GM19397 (cell line): Measurements from ENCODE around the gene CORO2B.
"Not testable (repeated sequence)": the region's sequence is repeated elsewhere in the genome, so short reads cannot be mapped to it uniquely, and the experiment has no call there.

Source experiments
- ATAC-seq: cut with Tn5 transposase; IDR thresholded peaks from one replicate; pipeline ENCODE4 v1.9.1; 2021; ENCODE audit warnings: mild to moderate bottlenecking, moderate library complexity; ENCODE audit not compliant: unreplicated experiment

Gene CORO2B

DNA sequence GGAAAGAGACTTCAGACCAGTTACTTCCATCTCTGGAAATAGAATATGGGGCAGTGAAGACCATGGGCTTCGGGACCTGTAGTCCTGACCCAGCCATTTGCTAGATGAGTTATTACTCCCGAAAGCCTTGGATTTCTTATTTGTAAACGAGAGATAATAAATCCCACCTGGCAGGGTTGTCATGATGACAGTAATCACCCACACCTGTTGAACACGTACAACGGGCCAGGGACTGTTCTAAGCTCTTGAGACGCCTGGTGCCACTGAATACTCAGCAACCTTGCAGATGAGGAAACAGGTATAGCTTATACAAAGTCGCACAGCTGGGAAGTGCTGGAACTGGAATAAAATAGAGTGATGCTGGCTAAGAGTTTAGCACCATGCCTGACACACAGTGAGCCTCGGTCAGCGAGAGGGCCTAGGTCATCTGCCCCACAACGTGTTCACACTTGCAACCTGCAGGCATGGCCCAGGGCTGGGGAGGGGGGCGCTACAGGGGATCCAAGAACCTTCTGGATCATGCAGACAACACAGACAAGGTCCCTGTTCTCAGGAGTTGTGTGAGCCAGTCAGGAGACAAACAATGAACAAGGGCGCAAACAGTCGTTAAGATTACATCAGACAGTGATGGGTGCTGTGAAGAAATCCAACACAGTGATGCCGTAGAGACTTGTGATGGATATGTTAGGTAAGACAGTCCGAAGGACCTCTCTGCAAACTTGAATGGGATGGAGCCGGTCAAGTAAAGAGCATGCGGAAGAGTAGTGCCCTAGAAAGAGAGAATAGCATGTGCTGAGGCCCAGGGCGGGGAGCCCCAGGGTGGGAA lies 89.2 kb downstream of the CORO2B start:
- ATAC-seq, result no peak

- ATAC-seq, result no peak
Observed at GRCh38 chr15:68668926-68669600, 90.3 kb downstream of the CORO2B start.

- ATAC-seq, result no peak
Observed at GRCh38 chr15:68672251-68672650, 93.5 kb downstream of the CORO2B start.

DNA sequence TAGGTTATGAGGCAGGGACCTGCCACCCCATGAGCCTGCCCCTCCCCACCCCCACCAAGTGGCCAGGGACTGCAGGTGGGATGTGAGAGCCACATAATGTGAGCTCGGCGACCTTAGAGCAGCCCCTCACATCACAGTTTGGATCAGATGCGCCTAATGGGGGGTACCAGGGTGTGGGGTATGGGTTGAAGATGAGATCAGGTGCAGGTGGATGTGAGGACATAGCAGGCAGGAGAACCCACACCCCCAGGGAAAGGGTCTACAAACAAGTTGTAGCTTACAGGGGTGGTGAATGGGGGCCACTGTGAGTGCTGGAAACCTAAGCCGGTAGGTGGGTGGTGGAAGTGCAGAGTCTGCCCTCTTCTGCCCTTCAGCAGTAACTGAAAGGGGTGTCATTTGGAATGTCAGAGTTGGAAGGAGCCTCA lies 94.0 kb downstream of the CORO2B start:
- no peak for ATAC-seq

DNA sequence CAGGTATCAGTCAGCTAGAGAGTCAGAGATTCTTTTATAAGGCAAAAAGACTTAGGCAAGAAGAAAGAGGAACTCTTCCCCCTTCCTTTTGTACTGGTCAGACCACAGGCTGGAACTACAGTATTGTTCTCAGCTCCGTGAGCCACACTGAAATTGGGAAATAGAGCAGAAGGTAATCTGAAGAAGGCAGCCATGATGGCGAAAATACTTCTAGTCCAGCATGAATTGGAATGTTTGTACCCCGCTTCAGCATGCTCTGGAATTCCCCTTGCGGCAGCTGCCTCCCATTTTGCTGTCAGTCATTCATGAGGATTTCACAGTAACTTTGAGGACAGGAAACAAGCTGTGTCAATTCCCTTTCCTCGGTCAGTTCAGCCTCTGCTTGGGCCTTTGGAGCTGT lies 96.2 kb downstream of the CORO2B start:
- ATAC-seq, result no peak

- no peak for ATAC-seq
Observed at GRCh38 chr15:68676011-68676605, 97.3 kb downstream of the CORO2B start.

DNA sequence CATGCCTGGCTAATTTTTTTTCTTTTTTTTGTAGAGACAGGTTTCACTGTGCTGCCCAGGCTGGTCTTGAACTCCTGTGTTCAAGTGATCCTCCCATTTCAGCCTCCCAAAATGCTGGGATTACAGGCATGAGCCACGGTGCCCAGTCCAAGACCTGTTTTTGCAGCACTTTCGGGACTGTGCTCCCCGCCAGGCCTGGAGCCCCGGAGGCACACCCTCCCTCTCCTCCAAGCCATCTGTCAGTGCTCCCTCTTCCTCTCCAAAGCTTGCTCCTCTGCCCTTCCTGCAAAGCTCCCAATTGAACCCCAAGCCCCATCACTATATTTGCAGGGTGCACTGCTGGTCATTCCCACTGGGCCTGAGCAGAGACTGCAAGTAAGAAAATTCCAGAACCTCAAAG lies 98.1 kb downstream of the CORO2B start:
- no peak for ATAC-seq

DNA sequence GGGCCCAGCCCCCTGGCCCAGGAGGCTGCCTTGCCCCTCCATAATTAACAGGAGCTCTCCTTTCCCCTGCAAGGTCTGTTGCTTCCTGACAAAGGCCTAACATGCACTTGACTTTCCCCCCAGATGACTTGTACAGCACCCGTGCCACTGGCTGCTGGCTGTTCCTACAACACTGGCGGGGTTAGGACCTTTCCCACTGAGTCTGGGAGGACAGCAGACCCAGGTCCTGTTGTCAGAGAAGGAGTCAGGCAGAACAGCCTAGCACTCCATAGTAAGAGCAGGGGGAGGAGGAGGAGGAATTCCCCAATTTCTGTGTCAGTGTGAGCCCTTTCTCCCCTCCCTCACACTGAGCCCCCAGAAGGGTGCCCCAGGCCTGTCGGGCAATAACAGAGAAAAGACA lies 99.2 kb downstream of the CORO2B start:
- no peak for ATAC-seq

- no peak for ATAC-seq
Observed at GRCh38 chr15:68678746-68679145, 100.0 kb downstream of the CORO2B start.

GRCh38 chr15:68679161-68679560 lies 100.4 kb downstream of the CORO2B start:
- ATAC-seq, result no peak

DNA sequence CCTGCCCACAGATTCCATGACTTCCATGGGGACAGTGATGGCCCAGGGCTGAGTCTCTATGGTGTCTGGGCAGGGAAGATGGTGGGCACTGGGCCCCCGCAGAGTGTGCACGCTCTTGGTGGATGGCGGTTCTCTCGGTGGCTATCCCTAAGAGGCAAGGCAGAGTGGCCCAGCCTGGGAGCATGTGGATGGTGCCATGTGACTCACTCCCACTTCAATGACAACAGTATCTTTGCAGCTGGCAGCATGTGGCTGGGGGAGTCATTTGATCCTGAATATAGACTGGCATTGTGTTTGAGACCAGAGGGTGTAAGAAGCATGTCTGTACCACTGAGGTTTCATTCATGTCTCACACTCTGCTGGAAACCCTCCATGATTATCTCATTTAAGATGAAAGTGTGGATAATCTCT lies 101.2 kb downstream of the CORO2B start:
- no peak for ATAC-seq

GRCh38 chr15:68680756-68681155 lies 102.0 kb downstream of the CORO2B start:
- ATAC-seq, result not testable (repeated sequence)

GRCh38 chr15:68681836-68682235 lies 103.0 kb downstream of the CORO2B start:
- no peak for ATAC-seq

DNA sequence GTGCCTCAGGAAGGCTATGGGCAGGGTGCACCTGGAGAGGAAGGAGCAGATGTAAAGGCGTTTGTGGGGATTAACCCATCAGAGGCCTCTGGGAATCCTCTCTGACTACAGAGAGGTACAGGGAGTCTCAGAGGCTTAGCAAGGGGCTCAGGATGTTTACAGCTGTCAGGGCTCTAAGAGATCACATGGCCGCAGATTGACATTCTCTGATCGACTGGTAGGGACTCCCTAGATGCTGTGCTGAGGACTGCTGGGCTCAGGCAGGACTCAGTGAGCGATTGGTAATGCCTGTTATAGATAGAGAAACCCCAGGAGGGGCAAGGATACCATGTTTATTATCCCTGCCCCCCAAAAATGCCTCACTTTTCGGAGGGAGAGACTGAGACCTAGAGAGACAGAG lies 103.5 kb downstream of the CORO2B start:
- ATAC-seq, result no peak

- ATAC-seq, result no peak
Observed at GRCh38 chr15:68683026-68683425, 104.2 kb downstream of the CORO2B start.

DNA sequence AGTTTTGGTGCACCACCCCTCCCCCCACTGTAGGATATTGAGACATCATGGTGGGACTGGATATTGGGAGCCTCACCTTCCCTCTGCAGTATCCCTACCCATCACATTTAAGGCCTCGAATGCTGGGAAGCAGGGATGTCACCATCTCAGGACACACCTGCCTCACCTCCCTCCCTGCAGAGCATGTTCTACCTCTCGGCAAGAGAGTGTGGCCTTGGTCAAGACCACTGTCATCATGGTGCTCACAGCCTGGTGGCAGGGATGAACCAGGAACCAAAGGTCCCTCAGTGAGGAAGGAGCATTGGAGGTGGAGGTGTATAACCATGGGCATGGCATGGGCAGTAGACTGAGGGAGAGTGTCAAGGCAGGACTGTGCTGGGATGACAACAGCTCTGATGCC lies 104.8 kb downstream of the CORO2B start:
- no peak for ATAC-seq

- no peak for ATAC-seq
Observed at GRCh38 chr15:68684476-68684875, 105.7 kb downstream of the CORO2B start.

GRCh38 chr15:68687136-68687735 lies 108.4 kb downstream of the CORO2B start:
- no peak for ATAC-seq

- ATAC-seq, result no peak
Observed at GRCh38 chr15:68691705-68692104, 112.9 kb downstream of the CORO2B start.

DNA sequence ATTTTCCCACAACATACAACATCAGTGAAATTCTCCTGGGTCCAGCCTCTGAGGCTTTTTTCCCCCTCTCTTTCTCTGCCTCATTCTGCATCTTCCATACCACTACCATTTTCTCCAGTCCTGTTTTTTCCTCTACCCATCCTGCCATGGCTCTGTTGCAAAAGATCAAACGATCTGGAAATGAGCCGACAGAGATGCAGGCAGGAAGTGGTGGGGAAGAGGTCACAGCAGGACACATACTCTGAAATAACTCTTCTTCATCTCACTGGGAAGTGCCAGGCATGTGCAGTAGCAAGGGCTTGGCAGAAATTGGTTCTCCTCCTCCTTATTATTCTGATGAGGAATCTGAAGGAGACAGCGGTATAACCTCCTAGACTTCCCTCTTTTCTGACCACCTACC lies 114.3 kb downstream of the CORO2B start:
- no peak for ATAC-seq

- no peak for ATAC-seq
Observed at GRCh38 chr15:68694111-68694510, 115.3 kb downstream of the CORO2B start.
